K562 (cell line): Measurements from ENCODE around the gene NDUFV2. TPM values are rescaled to one million over a fixed set of nuclear protein-coding genes. Genes with fewer than 3 reads are reported as not detected.

ENCODE experiments used
- CBX8 ChIP-seq: fragments of 200-600 bp; sonication (generic); IDR thresholded peaks from 2 replicates; pipeline ENCODE4 v1.6.1; 2012; ENCODE audit warnings: borderline replicate concordance, mixed run types, low read depth, mild to moderate bottlenecking, moderate library complexity, mixed read lengths, low read length, control low read depth, inconsistent platforms; ENCODE audit not compliant: poor library complexity, severe bottlenecking; ENCODE audit errors: extremely low read depth
- SLC30A9 ChIP-seq: fragments of 250-450 bp; sonication (Bioruptor Pico); IDR thresholded peaks from 2 replicates; pipeline ENCODE4 v1.8.0; 2022; ENCODE audit warnings: mild to moderate bottlenecking, moderate library complexity
- ZFP36 ChIP-seq: fragments of 150-350 bp; IDR thresholded peaks from 2 replicates; pipeline ENCODE4 v1.6.1; 2018; ENCODE audit warnings: low read length, low read depth; ENCODE audit not compliant: partially characterized antibody
- ZNF324 ChIP-seq: fragments of 250-450 bp; sonication (Bioruptor Pico); IDR thresholded peaks from 2 replicates; pipeline ENCODE4 v1.4.0; 2020; ENCODE audit warnings: mild to moderate bottlenecking
- ZNF407 ChIP-seq: fragments of 450-650 bp; IDR thresholded peaks from 2 replicates; pipeline ENCODE4 v1.6.1; 2016; ENCODE audit warnings: low read depth
- polyA plus RNA-seq, 8 experiments: library from polyadenylated mRNA; depleted of rRNA in 4 of 8; stranded (reverse) in 5 of 8; unstranded in 3 of 8; fragments of >200 nt; fragmentation: Nextera tagmentation in 2 of 8; fragmentation: Illumina TruSeq in 1 of 8; extraction: Ambion mirVana in 2 of 8; extraction: Trizol in 1 of 8; gene quantifications; 2 replicates each; pipeline versions ENCODE4 v1.2.1 to v1.2.3, GENCODE V29; 2011 to 2014; ENCODE audit warnings: inconsistent platforms in 1 of 8, missing spikeins in 1 of 8
- total RNA-seq, 7 experiments: library from RNA; depleted of rRNA in 6 of 7; stranded (reverse); fragments of >200 nt in 6 of 7; fragmentation: Illumina TruSeq in 2 of 7; extraction: Trizol in 2 of 7; gene quantifications; 2 replicates each; pipeline versions ENCODE4 v1.2.1 to v1.2.3, GENCODE V29; 2011 to 2021; ENCODE audit warnings: low replicate concordance in 1 of 7

The NDUFV2 gene
- total and polyA plus RNA-seq, 9 of the 15 experiments (the other 6 are each of a cell fraction or from before 2014, with no cell fraction given): 213 to 550 (median 384) TPM

- TF ChIP-seq ZNF407 (no peak), ZFP36 (no peak), SLC30A9 (CRISPR knock-in tag) (no peak), CBX8 (no peak), ZNF324 (CRISPR knock-in tag) (no peak)
Measured at GRCh38 chr18:9100796-9101195, 1.7 kb upstream of the NDUFV2 start (continued).
